A549 (cell line): ENCODE measurements around the gene CAPN7.

Source experiments
- HOXB13 ChIP-seq: fragments of 250-450 bp; sonication (Bioruptor Pico); IDR thresholded peaks from 2 replicates; pipeline ENCODE4 v1.5.0; 2020; ENCODE audit warnings: low read depth, mild to moderate bottlenecking, moderate library complexity
- MYC ChIP-seq: IDR thresholded peaks from 2 replicates; pipeline ENCODE4 v1.6.1; 2012; ENCODE audit warnings: mild to moderate bottlenecking, inconsistent platforms, low read length, improper control_type of control experiment, borderline replicate concordance
- SMC3 ChIP-seq: fragments of >200 bp; sonication (Bioruptor Twin); formaldehyde crosslinking; IDR thresholded peaks from 3 replicates; pipeline ENCODE4 v1.6.1; 2018; ENCODE audit warnings: inconsistent platforms
- TF ChIP-seq, protein P1 (sequence below): fragments of >200 bp; sonication (Bioruptor Twin); formaldehyde crosslinking; IDR thresholded peaks from 3 replicates; pipeline ENCODE4 v1.5.1; 2016

GRCh38 chr3:15281817-15282216 is 75.8 kb downstream of the CAPN7 start:
- TF ChIP-seq HOXB13 (CRISPR knock-in tag) = no peak
- no peak for TF ChIP-seq SMC3
- TF ChIP-seq, protein P1, sequence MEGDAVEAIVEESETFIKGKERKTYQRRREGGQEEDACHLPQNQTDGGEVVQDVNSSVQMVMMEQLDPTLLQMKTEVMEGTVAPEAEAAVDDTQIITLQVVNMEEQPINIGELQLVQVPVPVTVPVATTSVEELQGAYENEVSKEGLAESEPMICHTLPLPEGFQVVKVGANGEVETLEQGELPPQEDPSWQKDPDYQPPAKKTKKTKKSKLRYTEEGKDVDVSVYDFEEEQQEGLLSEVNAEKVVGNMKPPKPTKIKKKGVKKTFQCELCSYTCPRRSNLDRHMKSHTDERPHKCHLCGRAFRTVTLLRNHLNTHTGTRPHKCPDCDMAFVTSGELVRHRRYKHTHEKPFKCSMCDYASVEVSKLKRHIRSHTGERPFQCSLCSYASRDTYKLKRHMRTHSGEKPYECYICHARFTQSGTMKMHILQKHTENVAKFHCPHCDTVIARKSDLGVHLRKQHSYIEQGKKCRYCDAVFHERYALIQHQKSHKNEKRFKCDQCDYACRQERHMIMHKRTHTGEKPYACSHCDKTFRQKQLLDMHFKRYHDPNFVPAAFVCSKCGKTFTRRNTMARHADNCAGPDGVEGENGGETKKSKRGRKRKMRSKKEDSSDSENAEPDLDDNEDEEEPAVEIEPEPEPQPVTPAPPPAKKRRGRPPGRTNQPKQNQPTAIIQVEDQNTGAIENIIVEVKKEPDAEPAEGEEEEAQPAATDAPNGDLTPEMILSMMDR = no peak
- no peak for TF ChIP-seq MYC
